VCaP (cell line): ENCODE measurements around the gene NEMF.
"Not testable (repeated sequence)": the region's sequence is repeated elsewhere in the genome, so short reads cannot be mapped to it uniquely, and the experiment has no call there.

ENCODE experiments used
- H3K27ac ChIP-seq: fragments of 450-650 bp; 2 replicates; pipeline ENCODE4 v1.5.1; 2017
- TF ChIP-seq, protein P1 (sequence below): fragments of 450-650 bp; conservative IDR thresholded peaks from 2 replicates; pipeline ENCODE4 v1.5.1; 2017; ENCODE audit warnings: mild to moderate bottlenecking, moderate library complexity

Gene NEMF

DNA sequence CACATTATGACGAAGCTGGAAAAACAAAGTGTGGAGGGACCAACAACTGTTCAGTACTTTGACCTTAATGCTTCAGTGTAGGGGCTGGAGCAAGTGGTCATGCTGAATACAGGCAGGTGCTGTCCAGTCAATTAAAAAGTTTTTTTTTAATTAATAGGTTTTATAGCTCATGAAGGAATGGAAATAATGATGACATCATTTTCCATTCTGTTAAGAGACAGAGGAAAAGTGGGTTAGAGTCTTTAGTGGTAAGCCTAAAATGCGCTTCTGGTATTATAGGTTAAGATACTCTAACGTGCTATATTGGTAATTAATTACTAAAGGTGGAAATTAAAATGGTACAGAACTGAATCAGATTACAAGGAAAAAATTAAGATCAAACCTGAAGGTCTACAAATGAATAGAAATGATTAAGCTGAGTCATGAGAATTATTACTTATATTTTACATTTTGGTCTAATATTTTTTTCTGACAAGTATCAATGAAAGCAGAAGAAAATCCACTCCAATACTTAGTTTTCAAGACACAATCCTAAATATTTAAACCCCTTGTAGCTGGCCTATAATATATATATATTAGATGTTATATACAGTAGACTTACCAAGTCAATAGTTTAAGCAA lies 69.1 kb downstream of the NEMF start:
- H3K27ac ChIP-seq: no peak overlapping the region
- TF ChIP-seq, protein P1, sequence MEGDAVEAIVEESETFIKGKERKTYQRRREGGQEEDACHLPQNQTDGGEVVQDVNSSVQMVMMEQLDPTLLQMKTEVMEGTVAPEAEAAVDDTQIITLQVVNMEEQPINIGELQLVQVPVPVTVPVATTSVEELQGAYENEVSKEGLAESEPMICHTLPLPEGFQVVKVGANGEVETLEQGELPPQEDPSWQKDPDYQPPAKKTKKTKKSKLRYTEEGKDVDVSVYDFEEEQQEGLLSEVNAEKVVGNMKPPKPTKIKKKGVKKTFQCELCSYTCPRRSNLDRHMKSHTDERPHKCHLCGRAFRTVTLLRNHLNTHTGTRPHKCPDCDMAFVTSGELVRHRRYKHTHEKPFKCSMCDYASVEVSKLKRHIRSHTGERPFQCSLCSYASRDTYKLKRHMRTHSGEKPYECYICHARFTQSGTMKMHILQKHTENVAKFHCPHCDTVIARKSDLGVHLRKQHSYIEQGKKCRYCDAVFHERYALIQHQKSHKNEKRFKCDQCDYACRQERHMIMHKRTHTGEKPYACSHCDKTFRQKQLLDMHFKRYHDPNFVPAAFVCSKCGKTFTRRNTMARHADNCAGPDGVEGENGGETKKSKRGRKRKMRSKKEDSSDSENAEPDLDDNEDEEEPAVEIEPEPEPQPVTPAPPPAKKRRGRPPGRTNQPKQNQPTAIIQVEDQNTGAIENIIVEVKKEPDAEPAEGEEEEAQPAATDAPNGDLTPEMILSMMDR: no peak

- H3K27ac ChIP-seq: not testable (repeated sequence)
These were observed 71.5 kb downstream of the NEMF start for GRCh38 chr14:49781040-49781439.

GRCh38 chr14:49778421-49778820 lies 74.2 kb downstream of the NEMF start:
- no peak overlapping the region for H3K27ac ChIP-seq
- TF ChIP-seq, protein P1: no peak

DNA sequence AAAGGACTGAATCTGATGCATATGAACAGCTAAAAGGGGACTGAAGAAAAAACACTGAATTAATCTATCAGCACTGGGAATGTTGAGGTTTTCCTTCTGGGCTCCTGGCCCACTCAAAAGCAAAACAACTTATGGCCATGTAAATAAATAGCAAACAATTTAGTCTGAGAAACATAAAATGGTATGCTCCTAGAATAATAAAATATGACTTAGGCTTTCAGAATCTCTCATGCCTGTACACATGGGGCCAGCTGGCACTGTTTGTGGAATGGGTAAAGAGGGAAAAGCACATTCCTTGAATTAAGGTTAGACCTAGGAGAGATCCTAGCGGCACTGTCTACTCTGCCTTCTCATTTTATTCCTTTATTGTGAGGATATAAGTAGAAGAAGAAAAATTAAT lies 78.5 kb downstream of the NEMF start:
- H3K27ac ChIP-seq: no peak overlapping the region
- TF ChIP-seq, protein P1: no peak

DNA sequence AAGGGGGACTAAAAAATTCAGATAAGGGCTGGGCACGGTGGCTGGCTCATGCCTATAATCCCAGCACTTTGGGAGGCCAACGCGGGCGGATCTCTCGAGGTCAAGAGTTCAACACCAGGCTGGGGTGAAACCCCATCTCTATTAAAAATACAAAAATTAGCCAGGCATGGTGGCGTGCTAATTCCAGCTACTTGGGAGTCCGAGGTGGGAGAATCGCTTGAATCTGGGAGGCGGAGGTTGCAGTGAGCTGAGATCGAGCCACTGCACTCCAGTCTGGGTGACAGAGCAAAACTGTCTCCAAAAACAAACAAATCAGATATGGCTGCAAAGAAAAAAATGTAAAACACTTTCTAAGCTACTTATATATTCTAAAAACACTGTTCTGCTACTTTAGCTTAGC lies 80.9 kb downstream of the NEMF start:
- not testable (repeated sequence) for H3K27ac ChIP-seq

DNA sequence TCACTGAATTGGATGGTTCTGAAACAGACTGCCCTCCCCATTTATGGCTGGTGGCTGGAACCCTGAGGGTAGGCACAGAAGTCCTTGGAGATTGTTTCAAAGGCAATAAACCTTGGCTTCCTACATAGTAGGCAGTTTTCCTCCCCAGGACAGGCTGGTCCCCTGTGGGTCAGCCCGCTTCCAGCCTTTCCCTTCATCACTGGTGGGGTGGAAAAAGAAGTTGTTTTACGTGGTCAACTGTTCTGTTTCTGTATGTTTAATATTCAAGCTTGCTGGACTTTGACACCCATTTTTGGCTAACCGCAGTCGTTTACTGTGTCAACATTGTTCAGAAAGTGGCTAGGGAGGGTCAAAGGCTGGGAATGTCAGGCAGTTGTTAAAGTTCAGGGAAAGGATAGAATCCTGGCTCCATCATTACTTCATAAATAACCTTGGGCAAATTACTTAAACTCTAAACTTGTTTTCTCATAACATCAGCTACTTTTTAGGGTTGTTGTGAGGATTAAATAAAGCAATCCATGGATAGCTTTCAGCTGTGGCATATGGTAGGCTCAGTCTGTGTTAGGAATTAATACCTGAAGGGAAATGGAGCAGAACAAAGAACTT lies 82.3 kb downstream of the NEMF start:
- H3K27ac ChIP-seq: peak overlapping the region; percentile 97

DNA sequence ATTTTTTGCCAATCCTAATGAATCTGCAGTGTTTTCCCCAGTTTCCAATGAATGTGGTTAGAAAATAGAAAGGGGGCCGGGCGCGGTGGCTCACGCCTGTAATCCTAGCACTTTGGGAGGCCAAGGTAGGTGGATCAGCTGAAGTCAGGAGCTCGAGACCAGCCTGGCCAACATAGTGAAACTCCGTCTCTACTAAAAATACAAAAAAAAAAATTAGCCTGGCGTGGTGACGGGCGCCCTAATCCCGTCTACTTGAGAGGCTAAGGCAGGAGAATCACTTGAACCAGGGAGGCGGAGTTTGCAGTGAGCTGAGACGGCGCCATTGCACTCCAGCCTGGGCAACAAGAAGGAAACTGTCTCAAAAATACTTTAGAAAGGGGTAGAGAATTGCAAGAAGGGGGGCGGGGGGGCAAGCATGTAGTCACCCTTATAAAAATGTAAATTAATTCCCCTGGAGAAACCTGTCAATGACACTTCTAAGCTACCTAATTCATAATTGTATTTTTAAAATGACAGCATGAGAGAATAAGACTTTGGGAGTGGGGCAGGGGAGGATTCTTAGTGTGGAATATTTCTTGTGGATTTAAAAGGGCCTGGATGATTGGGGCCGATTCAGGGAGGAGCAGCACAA lies 82.9 kb downstream of the NEMF start:
- peak overlapping the region; percentile 97 for H3K27ac ChIP-seq
- TF ChIP-seq, protein P1: no peak

More for the DNA sequence above, 82.3 kb downstream of the NEMF start:
- TF ChIP-seq, protein P1: no peak

DNA sequence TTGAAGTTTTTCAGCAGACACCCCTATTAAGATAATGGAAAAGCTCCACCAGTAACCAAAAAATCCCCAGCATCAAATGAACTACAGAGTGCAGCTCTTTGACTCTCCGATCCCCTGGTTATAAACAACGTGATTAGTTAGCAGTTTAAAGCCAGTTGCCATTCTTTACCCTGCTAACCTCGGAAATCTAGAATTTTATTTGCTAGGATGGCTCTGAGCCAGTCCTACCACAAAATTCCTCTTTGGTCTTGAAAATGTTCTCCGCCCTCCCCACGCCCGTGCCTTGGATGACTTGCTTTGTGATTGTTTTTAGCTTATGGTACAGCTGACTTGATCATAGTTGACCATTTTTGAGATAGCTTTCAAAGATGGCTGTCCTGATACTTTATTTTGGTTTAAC lies 83.4 kb downstream of the NEMF start:
- TF ChIP-seq, protein P1: no peak
- H3K27ac ChIP-seq: peak overlapping the region; percentile 97
